Thyroid gland (tissue), 4 donors: Measurements from ENCODE around the gene ZNF516. TPM values are rescaled to one million over a fixed set of nuclear protein-coding genes. Genes with fewer than 3 reads are reported as not detected.

Experiments used
- DNase-seq, 2 donors: peaks; one replicate each; pipeline ENCODE4 v3.0.0-alpha.2; 2019
- H3K27ac ChIP-seq, 3 donors: fragments of 200-600 bp; sonication (generic); 1 replicate in 2 of 3; 2 replicates in 1 of 3; pipeline ENCODE4 v1.5.1; 2016 to 2019; ENCODE audit warnings: mild to moderate bottlenecking in 1 of 3, moderate library complexity in 1 of 3
- H3K27me3 ChIP-seq: fragments of 200-600 bp; sonication (generic); one replicate; pipeline ENCODE4 v1.5.1; 2019
- H3K36me3 ChIP-seq, 2 donors: fragments of 200-600 bp; sonication (generic); one replicate each; pipeline ENCODE4 v1.5.1; 2016 to 2019
- H3K4me1 ChIP-seq, 2 donors: fragments of 200-600 bp; sonication (generic); one replicate each; pipeline ENCODE4 v1.5.1; 2017 to 2019
- H3K4me3 ChIP-seq, 3 donors: fragments of 200-600 bp; sonication (generic); replicated peaks in 1 of 3; 1 replicate in 2 of 3; 2 replicates in 1 of 3; pipeline ENCODE4 v1.5.1; 2016; ENCODE audit warnings: mild to moderate bottlenecking in 1 of 3
- H3K9me3 ChIP-seq: fragments of 200-600 bp; sonication (generic); one replicate; pipeline ENCODE4 v1.5.1; 2017
- POLR2A ChIP-seq, 2 donors: fragments of 450-650 bp; IDR thresholded peaks; one replicate each; pipeline ENCODE4 v1.6.1; 2017; ENCODE audit warnings: antibody characterized with exemption in 2 of 2, mild to moderate bottlenecking in 2 of 2, moderate library complexity in 1 of 2
- WGBS, 2 donors: methylation state at CpG; one replicate each; pipeline ENCODE4 v1.1.5; 2017; 5-methylcytosine and 5-hydroxymethylcytosine counted together
- intact Hi-C: fragments of 100-400 bp; cut with DNase I; formaldehyde crosslinking; loops from one replicate; pipeline ENCODE4 v1.15.1; 2023
- total RNA-seq, 4 donors: library from RNA; depleted of rRNA; stranded (reverse); fragments of >200 nt; gene quantifications; one replicate each; pipeline ENCODE4 v1.2.3, GENCODE V29; 2016
- TF ChIP-seq, protein P1 (sequence below), 6 experiments: fragments of 200-600 bp in 3 of 6; fragments of 450-650 bp in 3 of 6; sonication (generic) in 3 of 6; IDR thresholded peaks; one replicate each; pipeline ENCODE4 v1.5.1; 2016 to 2019; ENCODE audit warnings: antibody characterized with exemption in 6 of 6, mild to moderate bottlenecking in 2 of 6, inconsistent platforms in 1 of 6, moderate library complexity in 1 of 6

The ZNF516 gene
- total RNA-seq, 4 donors from 2014 or later: 25.4 to 44.8 (median 28.6) TPM

DNA sequence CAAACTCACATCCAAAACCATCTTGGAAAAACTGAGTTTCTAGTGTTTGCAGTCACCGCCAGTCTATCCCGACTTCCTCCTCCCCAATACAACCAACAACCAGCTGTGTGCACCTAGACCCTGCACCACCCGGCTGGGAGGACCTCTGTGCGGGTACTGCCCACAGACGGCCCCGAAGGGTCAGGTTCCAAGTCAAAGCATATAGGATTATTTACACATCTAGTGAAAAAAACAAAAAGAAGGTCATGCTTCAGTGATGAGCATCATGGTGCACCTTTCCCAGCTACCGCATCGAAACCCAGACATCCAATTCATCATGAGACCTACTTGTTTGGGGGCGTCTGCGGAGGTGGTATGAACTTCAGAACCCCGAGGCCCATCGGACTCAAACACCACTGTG is 124.8 kb downstream of the ZNF516 start:
- no peak for DNase-seq
- H3K9me3 ChIP-seq: no peaks in the 10 kb centered on the region
- no peak overlapping the region for H3K4me3 ChIP-seq
- WGBS, 2 donors: 96% methylated on average over 12 of the region's 12 CpGs
- H3K36me3 ChIP-seq: peaks cover 0 to 11% of the 10 kb centered on the region in 2 donors
- H3K27ac ChIP-seq: no peak overlapping the region
- H3K4me1 ChIP-seq: peaks cover 0 to 6% of the 10 kb centered on the region in 2 donors
- TF ChIP-seq, protein P1, sequence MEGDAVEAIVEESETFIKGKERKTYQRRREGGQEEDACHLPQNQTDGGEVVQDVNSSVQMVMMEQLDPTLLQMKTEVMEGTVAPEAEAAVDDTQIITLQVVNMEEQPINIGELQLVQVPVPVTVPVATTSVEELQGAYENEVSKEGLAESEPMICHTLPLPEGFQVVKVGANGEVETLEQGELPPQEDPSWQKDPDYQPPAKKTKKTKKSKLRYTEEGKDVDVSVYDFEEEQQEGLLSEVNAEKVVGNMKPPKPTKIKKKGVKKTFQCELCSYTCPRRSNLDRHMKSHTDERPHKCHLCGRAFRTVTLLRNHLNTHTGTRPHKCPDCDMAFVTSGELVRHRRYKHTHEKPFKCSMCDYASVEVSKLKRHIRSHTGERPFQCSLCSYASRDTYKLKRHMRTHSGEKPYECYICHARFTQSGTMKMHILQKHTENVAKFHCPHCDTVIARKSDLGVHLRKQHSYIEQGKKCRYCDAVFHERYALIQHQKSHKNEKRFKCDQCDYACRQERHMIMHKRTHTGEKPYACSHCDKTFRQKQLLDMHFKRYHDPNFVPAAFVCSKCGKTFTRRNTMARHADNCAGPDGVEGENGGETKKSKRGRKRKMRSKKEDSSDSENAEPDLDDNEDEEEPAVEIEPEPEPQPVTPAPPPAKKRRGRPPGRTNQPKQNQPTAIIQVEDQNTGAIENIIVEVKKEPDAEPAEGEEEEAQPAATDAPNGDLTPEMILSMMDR (IDR thresholded peaks at IDR 0.05): no peak
- no peak for TF ChIP-seq POLR2A (IDR thresholded peaks at IDR 0.05)
- intact Hi-C loops: no loop called here
- H3K27me3 ChIP-seq: no peaks in the 10 kb centered on the region

DNA sequence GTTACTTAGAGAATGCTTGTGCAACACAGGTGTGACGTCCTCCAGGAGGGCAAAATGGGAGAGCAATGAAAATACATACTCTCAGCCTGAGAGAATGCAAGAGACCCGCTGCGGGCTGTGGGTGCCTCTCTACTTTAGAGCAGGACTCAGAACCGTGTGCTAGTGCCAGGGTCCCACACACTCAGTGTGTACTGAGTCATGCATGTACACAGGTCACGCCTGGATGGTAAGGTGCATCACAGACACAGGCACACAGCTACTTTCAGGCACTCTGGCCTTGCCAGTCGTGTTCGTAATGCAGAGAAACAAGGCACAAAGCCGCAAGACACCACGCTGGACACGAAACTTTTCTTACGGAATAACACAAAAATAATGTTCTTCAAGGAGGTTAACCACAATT is 125.3 kb downstream of the ZNF516 start:
- 95 to 98% methylated on average over 10 to 11 of the region's 11 CpGs for WGBS, 2 donors
- Histone ChIP-seq H3K4me1 (peaks cover 0 to 6% of the 10 kb centered on the region in 2 donors), H3K27me3 (no peaks in the 10 kb centered on the region), H3K9me3 (no peaks in the 10 kb centered on the region), H3K4me3 (no peak overlapping the region), H3K27ac (no peak overlapping the region), H3K36me3 (peaks cover 0 to 11% of the 10 kb centered on the region in 2 donors)
- intact Hi-C loops: no loop called here
- TF ChIP-seq, protein P1 (IDR thresholded peaks at IDR 0.05): no peak
- no peak for TF ChIP-seq POLR2A (IDR thresholded peaks at IDR 0.05)
- DNase-seq: no peak

DNA sequence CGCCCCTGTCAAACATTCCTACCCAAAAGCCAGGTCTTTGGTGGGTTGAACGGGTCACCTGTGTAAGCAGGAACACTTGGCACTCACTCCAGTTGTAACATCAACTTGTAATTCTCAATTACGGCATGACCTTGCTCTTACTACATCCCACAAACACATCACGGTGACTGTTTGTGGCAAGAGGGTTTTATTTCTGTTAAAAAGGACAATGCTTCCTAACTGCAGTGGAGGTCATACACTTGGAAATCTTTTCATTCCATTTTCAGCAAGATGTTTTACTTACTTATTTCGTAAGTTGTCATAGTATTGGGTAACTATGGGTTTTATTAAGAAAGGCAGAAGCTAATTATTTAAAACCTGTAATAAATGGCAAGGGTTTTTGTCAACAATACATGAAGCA is 126.1 kb downstream of the ZNF516 start:
- peak in 1 of 2 donors; percentile 36 for DNase-seq
- 76 to 79% methylated on average over 5 of the region's 5 CpGs for WGBS, 2 donors
- Histone ChIP-seq H3K4me1 (peaks cover 0 to 6% of the 10 kb centered on the region in 2 donors), H3K27ac (no peak overlapping the region), H3K36me3 (peaks cover 0 to 11% of the 10 kb centered on the region in 2 donors), H3K4me3 (no peak overlapping the region), H3K27me3 (no peaks in the 10 kb centered on the region), H3K9me3 (no peaks in the 10 kb centered on the region)
- no peak for TF ChIP-seq POLR2A (IDR thresholded peaks at IDR 0.05)
- TF ChIP-seq, protein P1 (IDR thresholded peaks at IDR 0.05): no peak
- intact Hi-C loops: no loop called here

DNA sequence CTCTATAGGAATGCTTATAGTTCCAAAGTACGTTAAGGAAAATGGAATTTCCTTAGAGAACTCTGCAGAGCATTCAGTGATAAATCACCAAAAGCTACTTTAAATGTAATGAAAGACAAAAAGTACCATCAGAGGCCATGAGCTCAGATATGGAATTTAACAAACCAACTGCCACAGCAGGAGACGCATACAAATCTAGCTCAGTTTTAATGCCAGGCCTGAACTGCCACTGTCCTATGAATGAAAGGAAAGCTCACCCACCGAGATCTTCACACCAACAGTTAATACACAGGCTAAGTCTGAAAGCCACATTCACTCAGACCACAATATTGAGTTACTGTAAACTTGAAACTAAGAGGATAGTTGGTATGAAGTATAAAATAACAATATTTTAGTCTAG is 126.8 kb downstream of the ZNF516 start:
- 89 to 91% methylated on average over 3 of the region's 3 CpGs for WGBS, 2 donors
- Histone ChIP-seq H3K4me3 (no peak overlapping the region), H3K27me3 (no peaks in the 10 kb centered on the region), H3K27ac (no peak overlapping the region), H3K36me3 (peaks cover 0 to 11% of the 10 kb centered on the region in 2 donors), H3K9me3 (no peaks in the 10 kb centered on the region), H3K4me1 (peaks cover 0 to 6% of the 10 kb centered on the region in 2 donors)
- no peak for DNase-seq
- intact Hi-C loops: no loop called here
- TF ChIP-seq POLR2A (IDR thresholded peaks at IDR 0.05): no peak
- TF ChIP-seq, protein P1 (IDR thresholded peaks at IDR 0.05): no peak

DNA sequence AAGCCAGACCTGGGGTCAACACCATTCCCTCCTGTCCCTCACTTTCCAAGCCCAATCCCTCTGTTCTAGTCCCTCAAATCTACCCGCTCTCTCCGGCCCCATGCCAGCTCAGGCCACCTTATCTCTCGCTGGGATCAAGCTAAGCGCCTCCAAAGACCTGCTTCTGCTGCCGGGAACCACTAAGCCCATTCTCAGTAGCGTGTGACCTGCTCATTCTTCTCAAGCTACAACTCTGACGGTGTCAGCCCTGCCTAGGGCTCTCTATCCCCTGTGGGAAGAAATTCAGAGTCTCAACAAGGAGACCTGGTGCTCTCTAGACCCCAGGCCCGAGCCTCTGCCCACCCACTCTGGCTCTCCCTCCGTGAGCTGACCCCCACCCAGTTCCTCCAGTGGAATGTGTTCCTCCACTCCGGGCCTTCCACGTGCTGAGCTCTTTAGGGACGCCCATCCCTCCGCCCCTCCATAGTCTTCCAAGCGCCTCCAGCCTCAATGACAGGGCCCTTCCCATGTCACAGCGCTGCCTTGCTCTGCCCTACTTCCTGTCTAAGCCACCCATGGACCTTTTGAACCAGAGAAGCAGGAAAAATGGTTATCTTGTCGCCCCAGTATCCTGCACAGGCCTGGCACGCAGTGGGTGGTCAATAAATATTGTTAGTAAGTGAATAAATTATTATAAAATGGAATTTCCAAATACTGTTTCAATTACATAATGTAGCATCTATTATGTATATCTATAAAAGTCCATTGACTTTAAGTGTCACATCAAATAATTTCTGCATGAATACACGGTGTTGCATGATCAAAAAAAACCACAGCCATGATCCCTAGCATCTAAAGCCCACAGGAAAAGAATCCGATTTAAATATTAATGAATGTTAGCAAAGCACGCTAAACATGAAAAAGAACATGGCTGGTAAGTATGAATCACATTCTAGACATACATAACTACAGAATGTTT is 127.6 kb downstream of the ZNF516 start:
- intact Hi-C loops: no loop called here
- WGBS, 2 donors: 92 to 97% methylated on average over 20 of the region's 20 CpGs
- DNase-seq: no peak
- no peak overlapping the region for H3K4me3 ChIP-seq
- no peak for TF ChIP-seq POLR2A (IDR thresholded peaks at IDR 0.05)
- TF ChIP-seq, protein P1 (IDR thresholded peaks at IDR 0.05): no peak
- no peaks in the 10 kb centered on the region for H3K27me3 ChIP-seq
- no peak overlapping the region for H3K27ac ChIP-seq
- H3K9me3 ChIP-seq: no peaks in the 10 kb centered on the region
- H3K4me1 ChIP-seq: peaks cover 0 to 6% of the 10 kb centered on the region in 2 donors
- peaks cover 3 to 11% of the 10 kb centered on the region in 2 donors for H3K36me3 ChIP-seq
